Measurements from ENCODE around the gene LMLN. TPM values are rescaled to one million over a fixed set of nuclear protein-coding genes. Genes with fewer than 3 reads are reported as not detected.
A peak's percentile ranks its signal among the peaks of the same experiment; 100 is the strongest.

Gene LMLN
- total and polyA plus RNA-seq, 2 of the 13 experiments (the other 11 are each of a cell fraction or from before 2014, with no cell fraction given): 1.2 to 1.8 TPM

GRCh38 chr3:197949778-197950676, 10.0 kb upstream of the LMLN start, which contains the start of gene RPL35A (continued):
- peak; percentile 57; the same call in 1 of the 2 replicates for TF ChIP-seq SNAPC4 (CRISPR knock-in tag; IDR thresholded peaks at IDR 0.05)
- peak; percentile 92 for TF ChIP-seq KAT8 (CRISPR knock-in tag; IDR thresholded peaks at IDR 0.05)
- TF ChIP-seq ERF (CRISPR knock-in tag; IDR thresholded peaks at IDR 0.05): peak; percentile 87
- 0 out of 2 replicates have a peak, but pooled peaks have one; percentile 53 for TF ChIP-seq TFE3 (CRISPR knock-in tag; IDR thresholded peaks at IDR 0.05)
- TF ChIP-seq ZFYVE20 (CRISPR knock-in tag; IDR thresholded peaks at IDR 0.05; ENCODE audit: borderline replicate concordance, low read depth): no peak
- TF ChIP-seq RBM22 (optimal IDR thresholded peaks at IDR 0.05; ENCODE audit: low read length): no peak
- TF ChIP-seq E2F2 (CRISPR knock-in tag; IDR thresholded peaks at IDR 0.05; ENCODE audit: borderline replicate concordance): no peak
- TF ChIP-seq ZMAT3 (CRISPR knock-in tag; conservative IDR thresholded peaks at IDR 0.05): 0 out of 2 replicates have a peak, but pooled peaks have one; percentile 51
- TF ChIP-seq ZNF704 (CRISPR knock-in tag; IDR thresholded peaks at IDR 0.05; ENCODE audit: borderline replicate concordance): 0 out of 2 replicates have a peak, but pooled peaks have one; percentile 80
- no peak; the same call in 1 of the 2 replicates for TF ChIP-seq TFAP4 (IDR thresholded peaks at IDR 0.05; ENCODE audit: borderline replicate concordance, low read depth)
- 0 out of 2 replicates have a peak, but pooled peaks have one; percentile 58 for TF ChIP-seq ZBTB49 (CRISPR knock-in tag; IDR thresholded peaks at IDR 0.05; ENCODE audit: borderline replicate concordance)
- peak; percentile 59; the same call in 1 of the 2 replicates for TF ChIP-seq ZNF264 (CRISPR knock-in tag; IDR thresholded peaks at IDR 0.05)

Measured in HepG2 (cell line).